Mesendoderm (in vitro differentiated cells): Measurements from ENCODE around the gene ASTN1.

Source experiments
- DNase-seq: peaks from one replicate; pipeline ENCODE4 v3.0.0; 2013
- H2AK5ac ChIP-seq: 2 replicates; pipeline ENCODE4 v1.6.1; 2013; ENCODE audit warnings: low read length, inconsistent platforms
- H2BK120ac ChIP-seq: 2 replicates; pipeline ENCODE4 v1.6.1; 2013; ENCODE audit warnings: low read depth, mild to moderate bottlenecking, low read length, moderate library complexity, mixed read lengths
- H2BK15ac ChIP-seq: replicated peaks from 2 replicates; pipeline ENCODE4 v1.6.1; 2013; ENCODE audit warnings: low read depth, mild to moderate bottlenecking, moderate library complexity
- H2BK5ac ChIP-seq: 2 replicates; pipeline ENCODE4 v1.6.1; 2013; ENCODE audit warnings: low read length, inconsistent platforms
- H3K18ac ChIP-seq: 2 replicates; pipeline ENCODE4 v1.6.1; 2013; ENCODE audit warnings: mild to moderate bottlenecking, low read length, mixed read lengths
- H3K23ac ChIP-seq: one replicate; pipeline ENCODE4 v1.6.1; 2013; ENCODE audit warnings: low read length
- H3K27ac ChIP-seq: 2 replicates; pipeline ENCODE4 v1.5.1; 2013; ENCODE audit warnings: low read depth, mild to moderate bottlenecking, inconsistent platforms, low read length, moderate library complexity
- H3K27me3 ChIP-seq: 2 replicates; pipeline ENCODE4 v1.6.1; 2013; ENCODE audit warnings: low read length, control low read depth, mild to moderate bottlenecking, inconsistent platforms; ENCODE audit not compliant: insufficient read depth, poor library complexity
- H3K36me3 ChIP-seq: 2 replicates; pipeline ENCODE4 v1.6.1; 2013; ENCODE audit warnings: low read length, inconsistent platforms; ENCODE audit not compliant: control insufficient read depth, insufficient read depth
- H3K4ac ChIP-seq: one replicate; pipeline ENCODE4 v1.6.1; 2013; ENCODE audit warnings: low read depth, mild to moderate bottlenecking, low read length, moderate library complexity
- H3K4me1 ChIP-seq: 2 replicates; pipeline ENCODE4 v1.6.1; 2013; ENCODE audit warnings: low read depth, low read length, inconsistent platforms; ENCODE audit not compliant: control insufficient read depth
- H3K4me2 ChIP-seq: 2 replicates; pipeline ENCODE4 v1.6.1; 2013; ENCODE audit warnings: low read length
- H3K4me3 ChIP-seq: 2 replicates; pipeline ENCODE4 v1.5.1; 2013; ENCODE audit warnings: mild to moderate bottlenecking, low read length
- H3K56ac ChIP-seq: one replicate; pipeline ENCODE4 v1.6.1; 2013; ENCODE audit warnings: low read length
- H3K79me1 ChIP-seq: 2 replicates; pipeline ENCODE4 v1.6.1; 2013; ENCODE audit warnings: low read length, inconsistent platforms
- H3K79me2 ChIP-seq: 2 replicates; pipeline ENCODE4 v1.6.1; 2013; ENCODE audit warnings: mild to moderate bottlenecking, low read length; ENCODE audit not compliant: control insufficient read depth, insufficient read depth
- H3K9ac ChIP-seq: 2 replicates; pipeline ENCODE4 v1.6.1; 2013; ENCODE audit warnings: low read length, inconsistent platforms
- H4K5ac ChIP-seq: one replicate; pipeline ENCODE4 v1.6.1; 2013; ENCODE audit warnings: low read length
- H4K8ac ChIP-seq: one replicate; pipeline ENCODE4 v1.6.1; 2013; ENCODE audit warnings: low read depth, mild to moderate bottlenecking, control low read depth, low read length, moderate library complexity
- WGBS: extraction: QIAGEN DNeasy Blood & Tissue Kit; methylation state at CpG from one replicate; pipeline ENCODE4 v1.1.7; 2013; ENCODE audit warnings: low lambda C conversion rate, missing lambda C conversion rate; ENCODE audit not compliant: insufficient coverage; ENCODE audit errors: extremely low coverage; 5-methylcytosine and 5-hydroxymethylcytosine counted together

Gene ASTN1

GRCh38 chr1:176897350-176898236 lies 266.9 kb downstream of the ASTN1 start:
- no peak overlapping the region for H3K4me3 ChIP-seq
- H3K18ac ChIP-seq, result no peak overlapping the region
- no peak overlapping the region for H3K56ac ChIP-seq
- H3K36me3 ChIP-seq, result no peaks in the 10 kb centered on the region
- H3K4ac ChIP-seq, result no peak overlapping the region
- no peaks in the 10 kb centered on the region for H3K79me2 ChIP-seq
- DNase-seq, result peak; percentile 82
- no peak overlapping the region for H3K9ac ChIP-seq
- no peaks in the 10 kb centered on the region for H3K79me1 ChIP-seq
- H4K8ac ChIP-seq, result no peak overlapping the region
- H2BK15ac ChIP-seq, result peak overlapping the region; percentile 37
- H2BK120ac ChIP-seq, result no peak overlapping the region
- H4K5ac ChIP-seq, result no peak overlapping the region
- H3K4me2 ChIP-seq, result no peak overlapping the region
- H2BK5ac ChIP-seq, result no peak overlapping the region
- H3K23ac ChIP-seq, result no peak overlapping the region
- WGBS, result no CpG with 5 or more reads among the region's 25 CpGs
- no peak overlapping the region for H3K27ac ChIP-seq
- H3K27me3 ChIP-seq, result no peaks in the 10 kb centered on the region
- H2AK5ac ChIP-seq, result no peak overlapping the region
- H3K4me1 ChIP-seq, result peaks cover 2% of the 10 kb centered on the region

GRCh38 chr1:176896216-176896615 lies 268.3 kb downstream of the ASTN1 start:
- no CpG with 5 or more reads among the region's 10 CpGs for WGBS
- H3K4me2 ChIP-seq, result no peak overlapping the region
- no peak for DNase-seq
- no peak overlapping the region for H4K8ac ChIP-seq
- no peak overlapping the region for H4K5ac ChIP-seq
- H2BK15ac ChIP-seq, result no peak overlapping the region
- no peaks in the 10 kb centered on the region for H3K79me1 ChIP-seq
- no peak overlapping the region for H2BK120ac ChIP-seq
- no peak overlapping the region for H3K23ac ChIP-seq
- no peaks in the 10 kb centered on the region for H3K27me3 ChIP-seq
- no peak overlapping the region for H2BK5ac ChIP-seq
- H3K27ac ChIP-seq, result no peak overlapping the region
- H3K4ac ChIP-seq, result no peak overlapping the region
- no peak overlapping the region for H3K56ac ChIP-seq
- H3K4me1 ChIP-seq, result peaks cover 2% of the 10 kb centered on the region
- no peaks in the 10 kb centered on the region for H3K36me3 ChIP-seq
- H3K4me3 ChIP-seq, result no peak overlapping the region
- H3K18ac ChIP-seq, result no peak overlapping the region
- no peak overlapping the region for H2AK5ac ChIP-seq
- H3K9ac ChIP-seq, result no peak overlapping the region
- no peaks in the 10 kb centered on the region for H3K79me2 ChIP-seq

- no peak overlapping the region for H3K9ac ChIP-seq
- no peak overlapping the region for H2BK120ac ChIP-seq
- no peak overlapping the region for H3K4ac ChIP-seq
- no peak overlapping the region for H3K23ac ChIP-seq
- no peak overlapping the region for H2BK5ac ChIP-seq
- H3K4me2 ChIP-seq, result no peak overlapping the region
- H3K79me1 ChIP-seq, result no peaks in the 10 kb centered on the region
- no peak overlapping the region for H3K4me3 ChIP-seq
- no CpG with 5 or more reads among the region's 8 CpGs for WGBS
- H3K79me2 ChIP-seq, result no peaks in the 10 kb centered on the region
- H2BK15ac ChIP-seq, result no peak overlapping the region
- H3K27ac ChIP-seq, result no peak overlapping the region
- no peak overlapping the region for H3K18ac ChIP-seq
- H2AK5ac ChIP-seq, result no peak overlapping the region
- DNase-seq, result no peak
- no peak overlapping the region for H3K56ac ChIP-seq
- no peak overlapping the region for H4K8ac ChIP-seq
- H4K5ac ChIP-seq, result no peak overlapping the region
- no peaks in the 10 kb centered on the region for H3K36me3 ChIP-seq
- peaks cover 2% of the 10 kb centered on the region for H3K4me1 ChIP-seq
- H3K27me3 ChIP-seq, result no peaks in the 10 kb centered on the region
These were observed 270.1 kb downstream of the ASTN1 start for GRCh38 chr1:176894450-176894849.

- Histone ChIP-seq H4K5ac (no peak overlapping the region), H3K4me2 (no peak overlapping the region), H3K9ac (no peak overlapping the region), H2AK5ac (no peak overlapping the region), H2BK15ac (no peak overlapping the region), H3K4me3 (no peak overlapping the region), H3K56ac (no peak overlapping the region), H4K8ac (no peak overlapping the region), H3K23ac (no peak overlapping the region), H3K4me1 (no peaks in the 10 kb centered on the region), H3K36me3 (no peaks in the 10 kb centered on the region), H2BK5ac (no peak overlapping the region), H3K4ac (no peak overlapping the region), H3K79me1 (no peaks in the 10 kb centered on the region), H3K27ac (no peak overlapping the region), H3K18ac (no peak overlapping the region), H3K79me2 (no peaks in the 10 kb centered on the region), H2BK120ac (no peak overlapping the region), H3K27me3 (no peaks in the 10 kb centered on the region)
- no peak for DNase-seq
- no CpG with 5 or more reads among the region's 7 CpGs for WGBS
These were observed 270.7 kb downstream of the ASTN1 start for GRCh38 chr1:176893625-176894352.

- H2BK5ac ChIP-seq, result no peak overlapping the region
- H3K27me3 ChIP-seq, result no peaks in the 10 kb centered on the region
- no peak overlapping the region for H4K5ac ChIP-seq
- no peak overlapping the region for H2BK120ac ChIP-seq
- no peak overlapping the region for H2BK15ac ChIP-seq
- no peak overlapping the region for H3K4me3 ChIP-seq
- no peaks in the 10 kb centered on the region for H3K36me3 ChIP-seq
- WGBS, result no CpG with 5 or more reads among the region's 3 CpGs
- no peak for DNase-seq
- H4K8ac ChIP-seq, result no peak overlapping the region
- no peak overlapping the region for H3K23ac ChIP-seq
- H3K79me1 ChIP-seq, result no peaks in the 10 kb centered on the region
- H3K79me2 ChIP-seq, result no peaks in the 10 kb centered on the region
- no peak overlapping the region for H3K9ac ChIP-seq
- H3K4me2 ChIP-seq, result no peak overlapping the region
- no peak overlapping the region for H3K56ac ChIP-seq
- H3K18ac ChIP-seq, result no peak overlapping the region
- no peaks in the 10 kb centered on the region for H3K4me1 ChIP-seq
- no peak overlapping the region for H3K27ac ChIP-seq
- no peak overlapping the region for H3K4ac ChIP-seq
- no peak overlapping the region for H2AK5ac ChIP-seq
These were observed 276.0 kb downstream of the ASTN1 start for GRCh38 chr1:176888471-176889032.
